ENCODE data around the gene NOC4L.

Gene NOC4L

DNA sequence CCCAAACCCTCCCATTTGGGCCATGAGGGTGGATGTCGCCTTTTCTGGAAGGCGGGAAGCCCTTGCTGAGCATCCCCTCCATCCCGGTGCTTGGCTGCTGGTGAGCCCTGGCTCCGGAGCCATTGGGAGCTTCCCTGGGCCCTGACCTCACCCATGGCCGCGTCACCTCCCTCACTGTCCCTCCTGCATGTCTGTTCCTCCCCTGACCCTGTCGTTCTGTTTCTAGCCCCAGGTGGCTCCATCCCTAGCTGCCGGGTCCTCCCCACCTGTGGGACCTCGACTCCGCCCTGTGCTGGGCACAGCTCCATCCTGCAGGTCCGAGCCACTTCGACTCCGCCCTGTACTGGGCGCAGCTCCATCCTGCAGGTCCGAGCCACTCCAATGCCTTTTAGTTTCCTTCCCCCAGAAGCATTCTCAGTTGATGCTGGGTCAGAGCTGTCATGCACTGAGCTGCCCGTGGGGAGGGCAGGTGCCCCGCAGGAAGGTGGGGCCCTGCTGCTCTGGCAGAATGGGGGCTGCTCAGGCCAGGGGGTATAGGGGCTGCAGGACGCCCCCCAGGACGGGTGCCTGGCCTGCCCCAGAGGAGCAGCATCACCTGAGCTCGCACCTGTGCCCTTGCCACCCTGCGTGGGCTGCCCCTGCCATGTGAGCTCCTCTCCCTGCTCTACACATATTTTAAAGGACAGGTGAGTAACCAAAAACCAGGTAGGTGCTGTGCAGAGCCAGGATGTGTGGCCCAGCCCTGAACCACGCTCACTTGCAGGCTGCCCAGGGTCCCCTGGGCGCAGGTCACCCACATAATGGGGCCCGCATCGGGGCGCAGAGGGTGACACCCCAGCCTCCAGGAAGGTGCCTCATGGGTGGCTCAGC, 19.0 kb downstream of the NOC4L start:
- peaks cover 19% of the 10 kb centered on the region for H3K4me1 Mint-ChIP-seq (ENCODE audit: low read depth)

GRCh38 chr12:132163911-132164288, 19.6 kb downstream of the NOC4L start:
- Mint-ChIP-seq H3K4me3 (no peak overlapping the region), H3K27ac (no peak overlapping the region), H3K4me1 (ENCODE audit: low read depth) (peaks cover 19% of the 10 kb centered on the region), H3K27me3 (no peaks in the 10 kb centered on the region), H3K9me3 (no peaks in the 10 kb centered on the region), H3K36me3 (ENCODE audit: low read depth) (no peaks in the 10 kb centered on the region)
- DNase-seq, result no peak

More for the DNA sequence above, 19.0 kb downstream of the NOC4L start:
- H3K27me3 Mint-ChIP-seq, result no peaks in the 10 kb centered on the region
- no peak overlapping the region for H3K4me3 Mint-ChIP-seq
- no peak for DNase-seq
- no peak overlapping the region for H3K27ac Mint-ChIP-seq
- H3K9me3 Mint-ChIP-seq, result no peaks in the 10 kb centered on the region
- H3K36me3 Mint-ChIP-seq (ENCODE audit: low read depth), result no peaks in the 10 kb centered on the region

DNA sequence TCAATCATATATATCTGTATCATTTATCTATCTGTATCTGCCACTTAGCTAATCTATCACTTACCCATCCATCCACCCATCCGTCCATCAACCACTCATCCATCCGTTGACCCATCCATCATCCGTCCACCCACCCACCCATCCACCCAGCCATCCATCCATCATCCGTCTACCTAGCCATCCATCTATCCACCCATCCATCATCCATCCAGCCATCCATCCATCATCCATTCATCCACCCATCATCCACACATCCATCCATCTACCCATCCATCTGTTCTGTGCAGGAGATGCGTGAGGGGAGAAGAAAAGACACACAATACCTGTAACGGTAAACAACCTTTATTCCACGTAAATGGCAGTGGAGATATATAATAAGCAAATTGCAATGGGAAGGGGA, 20.2 kb downstream of the NOC4L start:
- Mint-ChIP-seq H3K4me1 (ENCODE audit: low read depth) (peaks cover 19% of the 10 kb centered on the region), H3K9me3 (no peaks in the 10 kb centered on the region), H3K36me3 (ENCODE audit: low read depth) (no peaks in the 10 kb centered on the region), H3K27ac (no peak overlapping the region), H3K4me3 (no peak overlapping the region), H3K27me3 (no peaks in the 10 kb centered on the region)
- no peak for DNase-seq

DNA sequence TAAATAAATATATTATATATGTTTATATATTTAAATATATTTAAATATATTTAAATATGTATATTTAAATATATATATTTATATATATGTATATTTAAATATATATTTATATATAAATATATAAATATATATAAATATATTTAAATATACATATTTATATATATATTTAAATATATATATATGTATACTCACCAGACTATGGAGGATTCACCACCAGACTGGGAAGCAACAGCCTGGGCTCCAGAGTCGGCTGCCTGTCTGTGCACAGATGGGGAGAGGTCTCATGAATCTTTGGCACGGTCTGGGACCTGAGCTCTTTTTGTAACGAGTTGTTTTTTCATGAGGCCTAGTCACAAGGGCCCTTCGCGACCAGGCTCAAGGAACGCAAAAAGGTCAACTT, 21.3 kb downstream of the NOC4L start:
- Mint-ChIP-seq H3K9me3 (no peaks in the 10 kb centered on the region), H3K4me1 (ENCODE audit: low read depth) (peaks cover 19% of the 10 kb centered on the region), H3K27ac (no peak overlapping the region), H3K36me3 (ENCODE audit: low read depth) (no peaks in the 10 kb centered on the region), H3K4me3 (no peak overlapping the region), H3K27me3 (no peaks in the 10 kb centered on the region)
- DNase-seq, result no peak

DNA sequence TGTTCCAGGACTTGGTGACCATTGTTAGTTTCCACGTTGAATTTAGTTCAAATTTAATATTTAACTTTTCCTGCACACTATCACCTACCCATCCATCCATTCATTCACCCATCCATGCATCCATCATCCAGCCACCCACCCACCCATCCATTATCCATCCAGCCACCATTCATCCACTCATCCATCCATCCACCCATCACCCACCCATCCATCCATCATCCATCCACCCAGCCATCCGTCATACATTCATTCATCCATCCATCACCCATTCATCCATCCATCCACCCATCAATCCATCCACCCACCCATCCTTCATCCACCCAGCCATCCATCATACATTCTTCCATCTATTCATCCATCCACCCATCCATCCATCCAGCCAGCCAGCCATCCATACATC, 21.8 kb downstream of the NOC4L start:
- H3K27me3 Mint-ChIP-seq, result no peaks in the 10 kb centered on the region

DNA sequence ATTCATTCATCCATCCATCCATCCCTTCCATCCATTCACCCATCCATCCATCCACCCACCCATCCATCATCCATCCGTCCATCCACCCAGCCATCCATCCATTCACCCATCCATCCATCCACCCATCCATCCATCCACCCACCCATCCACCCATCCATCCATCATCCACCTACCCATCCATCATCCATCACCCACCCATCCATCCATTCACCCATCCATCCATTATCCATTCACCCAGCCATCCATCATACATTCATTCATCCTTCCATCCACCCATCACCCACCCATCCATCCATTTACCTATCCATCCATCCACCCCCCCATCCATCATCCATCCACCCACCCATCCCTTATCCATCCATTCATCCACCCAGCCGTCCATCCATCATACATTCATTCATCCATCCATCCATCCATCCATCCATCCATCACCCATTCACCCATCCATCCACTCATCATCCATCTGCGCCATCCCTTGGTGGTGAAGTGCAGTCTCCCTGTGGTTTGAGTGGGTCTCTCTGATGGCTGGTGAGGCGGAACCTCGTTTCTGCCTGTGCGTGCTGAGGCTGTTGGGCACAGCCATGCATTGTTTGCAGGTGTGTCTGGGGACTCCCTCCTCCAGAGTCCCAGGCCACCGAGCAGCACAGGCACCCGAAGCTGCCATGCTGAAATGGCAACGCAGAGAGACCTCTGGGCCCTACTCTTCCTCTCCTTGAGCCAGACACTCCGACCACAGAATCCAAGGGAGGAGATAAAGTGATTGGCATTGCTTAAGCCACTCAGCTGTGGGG, 22.7 kb downstream of the NOC4L start:
- no peak overlapping the region for H3K27ac Mint-ChIP-seq
- H3K4me3 Mint-ChIP-seq, result no peak overlapping the region

More for the DNA sequence above, 21.8 kb downstream of the NOC4L start:
- H3K36me3 Mint-ChIP-seq (ENCODE audit: low read depth), result no peaks in the 10 kb centered on the region
- no peaks in the 10 kb centered on the region for H3K9me3 Mint-ChIP-seq
- no peak overlapping the region for H3K4me3 Mint-ChIP-seq
- H3K4me1 Mint-ChIP-seq (ENCODE audit: low read depth), result peaks cover 19% of the 10 kb centered on the region
- DNase-seq, result no peak
- H3K27ac Mint-ChIP-seq, result no peak overlapping the region

DNA sequence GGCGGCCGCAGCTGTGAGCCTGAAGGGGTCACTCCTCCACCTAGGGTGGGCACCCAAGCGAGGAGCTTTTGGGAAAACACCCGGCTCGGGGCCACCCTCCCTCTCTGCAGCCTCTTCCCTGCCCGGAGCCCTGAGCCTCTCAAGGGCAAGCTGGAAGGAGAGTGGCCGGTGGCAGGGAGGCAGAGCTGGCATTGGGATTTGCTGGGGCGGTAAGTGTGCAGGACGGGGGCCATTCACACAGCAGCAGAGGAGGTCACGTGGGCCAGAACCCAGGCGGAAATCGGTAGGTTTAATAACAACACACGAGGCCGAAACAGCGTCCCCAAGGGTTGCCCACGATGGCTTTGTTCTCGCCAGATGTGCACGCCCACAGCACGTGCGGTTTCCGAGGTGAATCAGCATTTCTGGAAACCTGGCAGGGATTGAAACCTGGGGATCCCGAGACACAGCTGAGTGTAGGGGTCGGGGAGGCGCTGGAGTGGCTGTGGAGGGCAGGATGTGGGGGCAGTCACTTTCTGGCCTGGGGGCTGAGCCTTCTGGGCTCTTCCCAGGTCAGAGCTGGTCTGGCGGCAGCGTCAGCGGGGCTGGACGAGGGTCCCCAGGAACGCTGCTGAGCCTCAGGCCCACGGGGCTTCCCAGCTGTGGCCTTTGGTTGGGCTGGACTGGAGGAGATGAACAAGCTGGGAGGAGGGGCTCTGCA, 23.5 kb downstream of the NOC4L start:
- Mint-ChIP-seq H3K4me3 (no peak overlapping the region), H3K27me3 (peaks cover under 1% of the 10 kb centered on the region), H3K36me3 (ENCODE audit: low read depth) (no peaks in the 10 kb centered on the region), H3K9me3 (no peaks in the 10 kb centered on the region), H3K4me1 (ENCODE audit: low read depth) (peaks cover 16% of the 10 kb centered on the region), H3K27ac (no peak overlapping the region)
- no peak for DNase-seq

More for the DNA sequence above, 22.7 kb downstream of the NOC4L start:
- DNase-seq, result no peak
- Mint-ChIP-seq H3K4me1 (ENCODE audit: low read depth) (peaks cover 19% of the 10 kb centered on the region), H3K36me3 (ENCODE audit: low read depth) (no peaks in the 10 kb centered on the region), H3K27me3 (no peaks in the 10 kb centered on the region), H3K9me3 (no peaks in the 10 kb centered on the region)

DNA sequence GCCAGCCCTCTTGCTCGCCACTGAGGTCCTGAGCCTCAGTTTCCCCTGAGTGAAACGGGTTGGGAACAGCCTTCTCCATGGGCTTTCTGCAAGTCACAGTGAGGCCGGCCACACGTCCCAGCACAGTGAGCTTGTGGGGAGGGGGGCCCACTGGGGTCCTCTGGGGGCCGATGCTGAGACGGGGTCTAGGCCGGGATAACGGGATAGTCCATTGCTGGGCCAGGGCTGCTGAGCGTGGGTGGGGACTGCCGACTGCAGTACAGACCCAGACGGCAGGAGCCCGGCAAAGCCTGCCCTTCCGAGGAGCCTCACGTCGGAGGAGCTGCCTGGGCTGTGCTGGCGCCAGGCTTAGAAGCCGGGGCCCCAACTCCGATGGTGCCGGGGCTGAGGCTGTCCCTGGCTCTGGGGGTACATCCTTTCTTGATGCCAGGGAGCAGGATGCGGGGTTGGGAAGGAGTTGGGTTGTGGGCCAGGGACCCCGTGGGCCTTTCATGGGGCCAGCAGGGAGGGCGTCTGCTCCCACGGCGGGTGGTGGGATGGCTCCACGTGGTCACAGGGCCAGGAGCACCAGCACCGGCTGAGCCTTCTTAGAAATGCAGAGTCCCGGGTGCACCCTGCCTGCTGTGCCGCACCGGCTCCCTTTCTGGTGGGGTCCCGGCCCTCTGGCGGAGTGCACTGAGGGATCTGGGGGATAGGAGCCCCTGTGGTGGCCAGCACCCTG, 24.2 kb downstream of the NOC4L start:
- peaks cover 7% of the 10 kb centered on the region for H3K27me3 Mint-ChIP-seq
- no peaks in the 10 kb centered on the region for H3K36me3 Mint-ChIP-seq (ENCODE audit: low read depth)
- no peaks in the 10 kb centered on the region for H3K9me3 Mint-ChIP-seq
- DNase-seq, result no peak
- H3K27ac Mint-ChIP-seq, result no peak overlapping the region
- peaks cover 20% of the 10 kb centered on the region for H3K4me1 Mint-ChIP-seq (ENCODE audit: low read depth)
- H3K4me3 Mint-ChIP-seq, result no peak overlapping the region

DNA sequence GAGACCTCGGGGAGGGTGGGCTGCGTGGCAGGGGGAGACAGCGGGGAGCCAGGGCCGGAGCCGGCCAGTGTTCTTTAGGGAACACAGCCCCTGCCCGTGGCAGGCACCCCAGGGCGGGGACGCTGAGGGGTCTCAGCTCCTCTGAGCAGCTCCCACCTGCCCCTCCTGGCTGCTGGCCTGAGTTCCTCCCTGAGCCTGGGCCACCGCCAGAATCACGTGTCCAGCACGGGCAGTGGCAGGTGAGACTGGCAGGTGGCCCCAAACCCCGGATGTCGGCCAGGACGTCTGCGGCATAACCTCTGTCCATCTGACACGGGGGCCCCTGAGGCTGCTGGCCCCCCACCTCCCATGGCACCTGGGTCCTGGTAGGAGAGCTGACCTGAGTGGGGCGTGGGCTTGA, 25.1 kb downstream of the NOC4L start:
- DNase-seq, result no peak
- peaks cover 8% of the 10 kb centered on the region for H3K27me3 Mint-ChIP-seq
- H3K36me3 Mint-ChIP-seq (ENCODE audit: low read depth), result no peaks in the 10 kb centered on the region
- no peak overlapping the region for H3K4me3 Mint-ChIP-seq
- no peak overlapping the region for H3K27ac Mint-ChIP-seq
- H3K9me3 Mint-ChIP-seq, result no peaks in the 10 kb centered on the region
- peaks cover 16% of the 10 kb centered on the region for H3K4me1 Mint-ChIP-seq (ENCODE audit: low read depth)

- Mint-ChIP-seq H3K4me3 (no peak overlapping the region), H3K36me3 (ENCODE audit: low read depth) (no peaks in the 10 kb centered on the region), H3K27me3 (peaks cover 13% of the 10 kb centered on the region), H3K4me1 (ENCODE audit: low read depth) (peaks cover 22% of the 10 kb centered on the region), H3K27ac (no peak overlapping the region), H3K9me3 (no peaks in the 10 kb centered on the region)
- no peak for DNase-seq
Measured at GRCh38 chr12:132170094-132170636, 25.9 kb downstream of the NOC4L start.

DNA sequence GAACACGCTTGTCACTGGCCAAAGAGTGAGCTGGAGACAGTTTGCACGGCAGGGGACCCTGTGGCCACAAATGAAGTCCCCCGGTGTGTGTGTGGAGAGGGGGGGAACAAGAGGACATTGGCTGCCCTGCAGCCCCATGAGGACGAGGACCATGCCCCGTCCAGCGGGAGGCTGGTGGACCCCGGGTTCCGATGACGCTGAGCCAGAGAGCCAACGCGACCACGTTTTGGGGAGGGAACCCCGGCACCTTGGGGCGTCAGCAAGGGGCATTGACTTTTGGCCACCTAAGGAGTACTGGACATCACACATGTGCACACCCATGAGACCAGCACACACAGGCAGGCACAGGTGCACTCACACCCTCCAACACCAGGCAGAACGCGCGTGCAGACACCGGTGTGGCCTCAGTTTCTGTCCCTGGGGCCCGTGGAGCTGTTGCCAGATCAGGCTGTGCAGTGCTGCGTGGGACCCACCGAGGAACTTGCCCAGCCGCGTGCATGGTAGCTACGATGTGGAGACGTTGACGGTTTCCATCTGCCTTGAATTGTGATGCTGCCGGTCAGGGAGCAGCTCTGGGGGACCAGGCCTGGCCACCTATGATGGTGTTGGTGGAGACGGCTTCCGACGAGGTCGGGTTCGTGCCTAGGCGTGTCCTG, 26.5 kb downstream of the NOC4L start:
- Mint-ChIP-seq H3K27ac (no peak overlapping the region), H3K4me3 (no peak overlapping the region), H3K36me3 (ENCODE audit: low read depth) (no peaks in the 10 kb centered on the region), H3K27me3 (peaks cover 13% of the 10 kb centered on the region), H3K4me1 (ENCODE audit: low read depth) (peaks cover 22% of the 10 kb centered on the region), H3K9me3 (no peaks in the 10 kb centered on the region)
- DNase-seq, result no peak

- no peak overlapping the region for H3K4me3 Mint-ChIP-seq
- H3K27me3 Mint-ChIP-seq, result peaks cover 13% of the 10 kb centered on the region
- no peak for DNase-seq
- no peaks in the 10 kb centered on the region for H3K9me3 Mint-ChIP-seq
- no peaks in the 10 kb centered on the region for H3K36me3 Mint-ChIP-seq (ENCODE audit: low read depth)
- H3K27ac Mint-ChIP-seq, result no peak overlapping the region
- peaks cover 22% of the 10 kb centered on the region for H3K4me1 Mint-ChIP-seq (ENCODE audit: low read depth)
Measured at GRCh38 chr12:132171293-132171967, 27.2 kb downstream of the NOC4L start.

DNA sequence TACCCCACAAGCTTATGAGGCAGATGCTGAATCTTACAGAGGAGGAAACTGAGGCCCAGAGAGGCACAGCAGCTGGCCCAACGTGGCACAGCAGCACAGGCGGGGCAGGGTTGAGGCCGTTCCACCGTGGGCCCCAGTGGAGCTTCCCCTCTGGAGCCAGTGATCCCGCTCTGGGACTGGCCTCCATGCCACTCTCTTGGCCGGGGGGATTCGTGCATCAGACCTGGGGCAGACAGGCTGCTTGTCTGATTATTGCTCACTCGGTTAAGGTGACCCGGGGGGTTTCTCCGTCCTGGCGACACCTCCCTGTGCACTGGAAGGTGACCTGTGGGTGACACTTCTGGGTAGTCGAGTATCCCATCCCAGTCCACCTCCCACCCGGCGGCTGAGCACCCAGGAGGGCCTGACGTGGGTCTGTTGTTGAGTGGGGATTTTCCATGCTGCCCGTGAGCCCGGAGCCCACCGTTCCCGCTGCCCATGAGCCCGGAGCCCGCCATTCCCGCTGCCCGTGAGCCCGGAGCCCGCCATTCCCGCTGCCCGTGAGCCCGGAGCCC, 27.8 kb downstream of the NOC4L start:
- H3K27ac Mint-ChIP-seq, result no peak overlapping the region
- no peaks in the 10 kb centered on the region for H3K36me3 Mint-ChIP-seq (ENCODE audit: low read depth)
- DNase-seq, result no peak
- H3K27me3 Mint-ChIP-seq, result peaks cover 15% of the 10 kb centered on the region
- H3K4me1 Mint-ChIP-seq (ENCODE audit: low read depth), result peaks cover 22% of the 10 kb centered on the region
- H3K9me3 Mint-ChIP-seq, result no peaks in the 10 kb centered on the region
- H3K4me3 Mint-ChIP-seq, result no peak overlapping the region
